ENCODE results near the gene CRABP1. TPM values are rescaled to one million over a fixed set of nuclear protein-coding genes. Genes with fewer than 3 reads are reported as not detected.

The CRABP1 gene
- total RNA-seq, 4 donors from 2014 or later: not detected

GRCh38 chr15:78307976-78308375 lies 32.2 kb upstream of the CRABP1 start:
- Histone ChIP-seq H3K4me3 (no peak overlapping the region), H3K9me3 (no peaks in the 10 kb centered on the region), H3K36me3 (no peaks in the 10 kb centered on the region), H3K27me3 (peaks cover 0 to 66% (median 7%) of the 10 kb centered on the region in 4 donors), H3K27ac (replicated peaks in 1 of 4) (no peak overlapping the region), H3K4me1 (no peaks in the 10 kb centered on the region)
- TF ChIP-seq POLR2A (IDR thresholded peaks at IDR 0.05; ENCODE audit: low read depth) (no peak), EP300 (IDR thresholded peaks at IDR 0.05) (no peak), POLR2AphosphoS5 (IDR thresholded peaks at IDR 0.05) (no peak)
- TF ChIP-seq, protein P1, sequence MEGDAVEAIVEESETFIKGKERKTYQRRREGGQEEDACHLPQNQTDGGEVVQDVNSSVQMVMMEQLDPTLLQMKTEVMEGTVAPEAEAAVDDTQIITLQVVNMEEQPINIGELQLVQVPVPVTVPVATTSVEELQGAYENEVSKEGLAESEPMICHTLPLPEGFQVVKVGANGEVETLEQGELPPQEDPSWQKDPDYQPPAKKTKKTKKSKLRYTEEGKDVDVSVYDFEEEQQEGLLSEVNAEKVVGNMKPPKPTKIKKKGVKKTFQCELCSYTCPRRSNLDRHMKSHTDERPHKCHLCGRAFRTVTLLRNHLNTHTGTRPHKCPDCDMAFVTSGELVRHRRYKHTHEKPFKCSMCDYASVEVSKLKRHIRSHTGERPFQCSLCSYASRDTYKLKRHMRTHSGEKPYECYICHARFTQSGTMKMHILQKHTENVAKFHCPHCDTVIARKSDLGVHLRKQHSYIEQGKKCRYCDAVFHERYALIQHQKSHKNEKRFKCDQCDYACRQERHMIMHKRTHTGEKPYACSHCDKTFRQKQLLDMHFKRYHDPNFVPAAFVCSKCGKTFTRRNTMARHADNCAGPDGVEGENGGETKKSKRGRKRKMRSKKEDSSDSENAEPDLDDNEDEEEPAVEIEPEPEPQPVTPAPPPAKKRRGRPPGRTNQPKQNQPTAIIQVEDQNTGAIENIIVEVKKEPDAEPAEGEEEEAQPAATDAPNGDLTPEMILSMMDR (IDR thresholded peaks at IDR 0.05): no peak
- WGBS: 56% methylated on average over 6 of the region's 6 CpGs
- intact Hi-C loops (cut with DNase I): loop anchor here (2.0 kb wide), 1 partner anchor 115 kb away; no protein-coding TSS in a partner anchor
- no peak for DNase-seq (ENCODE audit: extremely low spot score)

GRCh38 chr15:78308422-78309032 lies 31.6 kb upstream of the CRABP1 start:
- TF ChIP-seq POLR2AphosphoS5 (IDR thresholded peaks at IDR 0.05) (no peak), EP300 (IDR thresholded peaks at IDR 0.05) (no peak), POLR2A (IDR thresholded peaks at IDR 0.05; ENCODE audit: low read depth) (no peak)
- TF ChIP-seq, protein P1 (IDR thresholded peaks at IDR 0.05): peak; percentile 53 to 62 (median 56)
- Histone ChIP-seq H3K36me3 (no peaks in the 10 kb centered on the region), H3K4me3 (no peak overlapping the region), H3K9me3 (no peaks in the 10 kb centered on the region), H3K4me1 (no peaks in the 10 kb centered on the region), H3K27ac (replicated peaks in 1 of 4) (no peak overlapping the region), H3K27me3 (peaks cover 0 to 63% (median 7%) of the 10 kb centered on the region in 4 donors)
- WGBS: 42% methylated on average over 4 of the region's 9 CpGs
- DNase-seq (ENCODE audit: extremely low spot score): no peak
- intact Hi-C loops (cut with DNase I): loop anchor here (2.0 kb wide), 1 partner anchor 114 kb away; no protein-coding TSS in a partner anchor

DNA sequence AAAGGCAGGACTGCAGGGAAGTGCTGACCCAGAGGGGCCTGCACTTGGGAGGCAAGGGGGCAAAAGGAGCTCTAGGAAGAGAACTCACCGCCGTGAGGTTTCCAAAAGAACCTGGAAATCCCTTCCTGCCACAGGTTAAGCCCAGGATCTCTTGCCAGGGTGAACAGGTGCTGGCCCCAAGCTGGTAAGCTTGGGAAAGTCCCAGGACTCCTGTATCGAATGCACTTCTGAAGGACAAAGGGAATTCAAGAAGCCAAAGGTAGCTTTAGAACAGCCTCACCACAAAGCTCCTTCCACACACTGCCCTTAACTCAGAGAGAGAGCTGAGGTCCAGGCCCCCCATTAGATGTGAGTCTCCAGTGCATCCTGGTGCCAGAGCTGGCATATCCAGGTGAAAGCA lies 28.9 kb upstream of the CRABP1 start:
- intact Hi-C loops (cut with DNase I): no loop called here
- Histone ChIP-seq H3K27ac (replicated peaks in 1 of 4) (no peak overlapping the region), H3K9me3 (no peaks in the 10 kb centered on the region), H3K36me3 (no peaks in the 10 kb centered on the region), H3K27me3 (peaks cover 0 to 48% (median 0%) of the 10 kb centered on the region in 4 donors), H3K4me1 (no peaks in the 10 kb centered on the region), H3K4me3 (no peak overlapping the region)
- WGBS: 79% methylated on average over 3 of the region's 3 CpGs
- no peak for DNase-seq (ENCODE audit: extremely low spot score)
- TF ChIP-seq EP300 (IDR thresholded peaks at IDR 0.05) (no peak), POLR2AphosphoS5 (IDR thresholded peaks at IDR 0.05) (no peak), POLR2A (IDR thresholded peaks at IDR 0.05; ENCODE audit: low read depth) (no peak)

DNA sequence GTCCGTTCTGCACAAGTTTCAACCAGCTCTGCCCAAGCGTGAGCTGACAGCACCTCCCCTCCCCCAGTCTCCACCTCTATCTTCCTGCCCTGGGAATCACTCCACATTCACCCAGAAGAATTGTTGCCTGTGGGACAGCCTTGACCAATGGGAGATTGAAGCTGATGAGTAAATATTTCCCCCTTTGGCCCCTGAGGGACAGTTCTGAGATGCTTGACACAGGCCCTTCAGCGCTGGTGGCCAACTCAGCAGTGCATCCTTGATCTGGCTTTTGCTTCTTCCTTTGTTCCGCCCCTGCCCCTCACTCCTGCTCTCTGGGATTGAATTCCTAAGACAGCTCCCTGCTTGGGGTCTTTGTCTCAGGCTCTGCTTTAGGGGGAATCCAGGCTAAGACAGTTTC lies 27.6 kb upstream of the CRABP1 start:
- Histone ChIP-seq H3K27me3 (peaks cover 0 to 36% (median 0%) of the 10 kb centered on the region in 4 donors), H3K27ac (replicated peaks in 1 of 4) (no peak overlapping the region), H3K36me3 (no peaks in the 10 kb centered on the region), H3K4me3 (no peak overlapping the region), H3K9me3 (no peaks in the 10 kb centered on the region), H3K4me1 (no peaks in the 10 kb centered on the region)
- intact Hi-C loops (cut with DNase I): no loop called here
- DNase-seq (ENCODE audit: extremely low spot score): no peak
- TF ChIP-seq POLR2AphosphoS5 (IDR thresholded peaks at IDR 0.05) (no peak), EP300 (IDR thresholded peaks at IDR 0.05) (no peak), POLR2A (IDR thresholded peaks at IDR 0.05; ENCODE audit: low read depth) (no peak)
- TF ChIP-seq, protein P1 (IDR thresholded peaks at IDR 0.05): no peak
- 84% methylated on average over 4 of the region's 4 CpGs for whole genome bisulfite sequencing

GRCh38 chr15:78312957-78313356 lies 27.2 kb upstream of the CRABP1 start:
- no peak for DNase-seq (ENCODE audit: extremely low spot score)
- 78% methylated on average over 5 of the region's 5 CpGs for WGBS
- intact Hi-C loops (cut with DNase I): no loop called here
- Histone ChIP-seq H3K4me3 (no peak overlapping the region), H3K27me3 (peaks cover 0 to 34% (median 0%) of the 10 kb centered on the region in 4 donors), H3K27ac (replicated peaks in 1 of 4) (no peak overlapping the region), H3K4me1 (no peaks in the 10 kb centered on the region), H3K9me3 (no peaks in the 10 kb centered on the region), H3K36me3 (no peaks in the 10 kb centered on the region)
- TF ChIP-seq POLR2A (IDR thresholded peaks at IDR 0.05; ENCODE audit: low read depth) (no peak), EP300 (IDR thresholded peaks at IDR 0.05) (no peak), POLR2AphosphoS5 (IDR thresholded peaks at IDR 0.05) (no peak)
- TF ChIP-seq, protein P1 (IDR thresholded peaks at IDR 0.05): no peak
